H9 (cell line): ENCODE results near the gene APBA2. TPM values are rescaled to one million over a fixed set of nuclear protein-coding genes. Genes with fewer than 3 reads are reported as not detected.

ENCODE experiments used
- DNase-seq: peaks from one replicate; pipeline ENCODE4 v3.0.0-alpha.2; 2017
- H2AFZ ChIP-seq: one replicate; pipeline ENCODE4 v1.6.1; 2013; ENCODE audit warnings: mild to moderate bottlenecking, low read length, control low read depth, moderate library complexity
- H2AK5ac ChIP-seq: 2 replicates; pipeline ENCODE4 v1.6.1; 2013; ENCODE audit warnings: low read length, control low read depth, mixed read lengths; ENCODE audit not compliant: insufficient read length
- H2BK120ac ChIP-seq: one replicate; pipeline ENCODE4 v1.6.1; 2013; ENCODE audit warnings: low read depth, mild to moderate bottlenecking, low read length, control low read depth, inconsistent platforms; ENCODE audit not compliant: poor library complexity, severe bottlenecking
- H2BK12ac ChIP-seq: 2 replicates; pipeline ENCODE4 v1.6.1; 2013; ENCODE audit warnings: low read length, control low read depth, mixed read lengths, low read depth; ENCODE audit not compliant: insufficient read length
- H2BK15ac ChIP-seq: 2 replicates; pipeline ENCODE4 v1.6.1; 2013; ENCODE audit warnings: low read depth, low read length, control low read depth
- H2BK20ac ChIP-seq: one replicate; pipeline ENCODE4 v1.6.1; 2013; ENCODE audit warnings: low read depth, mild to moderate bottlenecking, low read length, control low read depth, inconsistent platforms; ENCODE audit not compliant: poor library complexity, severe bottlenecking
- H2BK5ac ChIP-seq: 2 replicates; pipeline ENCODE4 v1.6.1; 2013; ENCODE audit warnings: low read length, control low read depth, mixed read lengths; ENCODE audit not compliant: insufficient read length
- H3K14ac ChIP-seq: 2 replicates; pipeline ENCODE4 v1.6.1; 2013; ENCODE audit warnings: low read length, control low read depth; ENCODE audit not compliant: insufficient read depth
- H3K18ac ChIP-seq: 2 replicates; pipeline ENCODE4 v1.6.1; 2013; ENCODE audit warnings: low read depth, mild to moderate bottlenecking, mixed read lengths, low read length, control low read depth; ENCODE audit not compliant: insufficient read length
- H3K23ac ChIP-seq: 2 replicates; pipeline ENCODE4 v1.6.1; 2013; ENCODE audit warnings: low read length, control low read depth, mixed read lengths, low read depth; ENCODE audit not compliant: insufficient read length
- H3K23me2 ChIP-seq: 2 replicates; pipeline ENCODE4 v1.6.1; 2013; ENCODE audit warnings: low read depth, mild to moderate bottlenecking, mixed read lengths, low read length, control low read depth; ENCODE audit not compliant: insufficient read length, poor library complexity, severe bottlenecking
- H3K27ac ChIP-seq: 2 replicates; pipeline ENCODE4 v1.5.1; 2013; ENCODE audit warnings: low read length, control low read depth, mixed read lengths, low read depth; ENCODE audit not compliant: insufficient read length
- H3K27me3 ChIP-seq: 2 replicates; pipeline ENCODE4 v1.6.1; 2013; ENCODE audit warnings: low read length, control low read depth, inconsistent platforms; ENCODE audit not compliant: insufficient read depth
- H3K4ac ChIP-seq: 2 replicates; pipeline ENCODE4 v1.6.1; 2013; ENCODE audit warnings: low read depth, mild to moderate bottlenecking, control low read depth, inconsistent platforms, low read length, moderate library complexity
- H3K4me1 ChIP-seq: 2 replicates; pipeline ENCODE4 v1.6.1; 2013; ENCODE audit warnings: low read length, control low read depth, inconsistent platforms; ENCODE audit not compliant: insufficient read depth
- H3K4me2 ChIP-seq: 2 replicates; pipeline ENCODE4 v1.6.1; 2013; ENCODE audit warnings: low read length, control low read depth, mixed read lengths; ENCODE audit not compliant: insufficient read length, insufficient read depth
- H3K56ac ChIP-seq: 2 replicates; pipeline ENCODE4 v1.6.1; 2013; ENCODE audit warnings: low read depth, mild to moderate bottlenecking, mixed read lengths, low read length, control low read depth; ENCODE audit not compliant: insufficient read length
- H3K79me1 ChIP-seq: 2 replicates; pipeline ENCODE4 v1.6.1; 2013; ENCODE audit warnings: low read depth, mild to moderate bottlenecking, moderate library complexity, low read length, control low read depth, inconsistent platforms; ENCODE audit not compliant: insufficient read depth, poor library complexity, severe bottlenecking
- H3K79me2 ChIP-seq: 2 replicates; pipeline ENCODE4 v1.6.1; 2013; ENCODE audit warnings: low read length, control low read depth, inconsistent platforms; ENCODE audit not compliant: insufficient read depth
- H3K9ac ChIP-seq: 2 replicates; pipeline ENCODE4 v1.6.1; 2013; ENCODE audit warnings: low read length, control low read depth, mixed read lengths; ENCODE audit not compliant: insufficient read length; ENCODE audit errors: extremely low read depth
- H3K9me3 ChIP-seq: one replicate; pipeline ENCODE4 v1.6.1; 2013; ENCODE audit warnings: low read depth, low read length, inconsistent platforms; ENCODE audit not compliant: control insufficient read depth
- H3T11ph ChIP-seq: one replicate; pipeline ENCODE4 v1.6.1; 2013; ENCODE audit warnings: mild to moderate bottlenecking, low read length, control low read depth, inconsistent platforms
- H4K20me1 ChIP-seq: one replicate; pipeline ENCODE4 v1.6.1; 2013; ENCODE audit not compliant: control insufficient read depth, insufficient read length, insufficient read depth
- H4K5ac ChIP-seq: 2 replicates; pipeline ENCODE4 v1.6.1; 2013; ENCODE audit warnings: low read depth, mild to moderate bottlenecking, mixed read lengths, low read length, control low read depth; ENCODE audit not compliant: insufficient read length
- H4K8ac ChIP-seq: replicated peaks from 2 replicates; pipeline ENCODE4 v1.6.1; 2013; ENCODE audit warnings: low read length, control low read depth, mixed read lengths, low read depth; ENCODE audit not compliant: insufficient read length
- H4K91ac ChIP-seq: 2 replicates; pipeline ENCODE4 v1.6.1; 2013; ENCODE audit warnings: low read depth, mild to moderate bottlenecking, moderate library complexity, mixed read lengths, low read length, control low read depth; ENCODE audit not compliant: insufficient read length
- H3K27ac Mint-ChIP-seq, 3 experiments: 2 replicates in 2 of 3; 3 replicates in 1 of 3; pipeline ENCODE4 v1.8.0; 2020 to 2021; ENCODE audit warnings: mixed read lengths in 3 of 3, mild to moderate bottlenecking in 1 of 3, moderate library complexity in 1 of 3
- H3K27me3 Mint-ChIP-seq: 2 replicates; pipeline ENCODE4 v1.8.0; 2021; ENCODE audit warnings: low read depth, mild to moderate bottlenecking, moderate library complexity, mixed read lengths
- H3K36me3 Mint-ChIP-seq, 3 experiments: 2 replicates in 2 of 3; 3 replicates in 1 of 3; pipeline ENCODE4 v1.8.0; 2020 to 2021; ENCODE audit warnings: low read depth in 3 of 3, mixed read lengths in 3 of 3; ENCODE audit not compliant: insufficient read depth in 1 of 3
- H3K4me1 Mint-ChIP-seq, 2 experiments: 2 replicates each; pipeline ENCODE4 v1.8.0; 2020; ENCODE audit warnings: mixed read lengths in 2 of 2
- H3K4me3 Mint-ChIP-seq, 2 experiments: 2 replicates in 1 of 2; 3 replicates in 1 of 2; pipeline ENCODE4 v1.8.0; 2020 to 2021; ENCODE audit warnings: mild to moderate bottlenecking in 2 of 2, mixed read lengths in 2 of 2, moderate library complexity in 1 of 2
- H3K9me3 Mint-ChIP-seq, 2 experiments: 2 replicates in 1 of 2; 3 replicates in 1 of 2; pipeline ENCODE4 v1.8.0; 2020; ENCODE audit warnings: mild to moderate bottlenecking in 2 of 2, mixed read lengths in 2 of 2, moderate library complexity in 1 of 2
- WGBS: extraction: QIAGEN DNeasy Blood & Tissue Kit; methylation state at CpG from one replicate; pipeline ENCODE4 v1.1.7; 2013; ENCODE audit warnings: missing lambda C conversion rate, low lambda C conversion rate, mixed read lengths; ENCODE audit not compliant: insufficient read length; ENCODE audit errors: extremely low coverage; 5-methylcytosine and 5-hydroxymethylcytosine counted together
- total RNA-seq: library from RNA; stranded (reverse); gene quantifications from 2 replicates; pipeline ENCODE4 v1.2.1, GENCODE V29; 2021
- TF ChIP-seq, protein P1 (sequence below): fragments of 200-600 bp; sonication (generic); conservative IDR thresholded peaks from 3 replicates; pipeline ENCODE4 v1.8.0; 2021; ENCODE audit warnings: antibody characterized with exemption, mild to moderate bottlenecking

Gene APBA2
- total RNA-seq, 1 experiment from 2014 or later = 14.3 TPM

DNA sequence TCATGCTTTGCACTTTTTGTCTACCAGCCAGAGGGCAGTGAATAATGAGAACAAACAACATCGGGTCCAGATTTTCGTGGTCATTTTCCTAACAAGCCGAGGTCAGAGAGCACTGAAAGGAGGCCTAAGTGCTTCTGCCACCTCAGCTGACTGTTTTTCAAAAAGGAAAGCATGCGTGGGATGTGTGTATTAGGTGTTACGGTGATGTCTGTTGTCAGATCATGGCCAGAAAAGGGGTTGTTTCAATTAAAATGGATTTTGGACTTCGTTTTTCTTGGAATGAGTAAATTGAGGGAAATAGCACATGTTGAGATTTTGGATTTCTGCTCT lies 99.5 kb downstream of the APBA2 start:
- no peak overlapping the region for H3T11ph ChIP-seq
- no peak overlapping the region for H3K4me2 ChIP-seq
- no peak overlapping the region for H4K8ac ChIP-seq
- no peaks in the 10 kb centered on the region for H3K79me2 ChIP-seq
- TF ChIP-seq, protein P1, sequence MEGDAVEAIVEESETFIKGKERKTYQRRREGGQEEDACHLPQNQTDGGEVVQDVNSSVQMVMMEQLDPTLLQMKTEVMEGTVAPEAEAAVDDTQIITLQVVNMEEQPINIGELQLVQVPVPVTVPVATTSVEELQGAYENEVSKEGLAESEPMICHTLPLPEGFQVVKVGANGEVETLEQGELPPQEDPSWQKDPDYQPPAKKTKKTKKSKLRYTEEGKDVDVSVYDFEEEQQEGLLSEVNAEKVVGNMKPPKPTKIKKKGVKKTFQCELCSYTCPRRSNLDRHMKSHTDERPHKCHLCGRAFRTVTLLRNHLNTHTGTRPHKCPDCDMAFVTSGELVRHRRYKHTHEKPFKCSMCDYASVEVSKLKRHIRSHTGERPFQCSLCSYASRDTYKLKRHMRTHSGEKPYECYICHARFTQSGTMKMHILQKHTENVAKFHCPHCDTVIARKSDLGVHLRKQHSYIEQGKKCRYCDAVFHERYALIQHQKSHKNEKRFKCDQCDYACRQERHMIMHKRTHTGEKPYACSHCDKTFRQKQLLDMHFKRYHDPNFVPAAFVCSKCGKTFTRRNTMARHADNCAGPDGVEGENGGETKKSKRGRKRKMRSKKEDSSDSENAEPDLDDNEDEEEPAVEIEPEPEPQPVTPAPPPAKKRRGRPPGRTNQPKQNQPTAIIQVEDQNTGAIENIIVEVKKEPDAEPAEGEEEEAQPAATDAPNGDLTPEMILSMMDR = no peak
- Mint-ChIP-seq H3K27ac (peak overlapping the region in 2 of 3 experiments; percentile 36 to 89; a peak in 2 of 7 replicates), H3K36me3 (no peaks in the 10 kb centered on the region; a peak in 2 of 7 replicates), H3K4me1 (peaks cover 12 to 26% of the 10 kb centered on the region in 2 experiments), H3K27me3 (no peaks in the 10 kb centered on the region), H3K4me3 (no peak overlapping the region), H3K9me3 (no peaks in the 10 kb centered on the region)
- no peak overlapping the region for H2AK5ac ChIP-seq
- no peak overlapping the region for H3K4ac ChIP-seq
- H3K18ac ChIP-seq = no peak overlapping the region
- H2BK15ac ChIP-seq = no peak overlapping the region
- no CpG with 5 or more reads among the region's 6 CpGs for WGBS
- H3K9ac ChIP-seq = no peak overlapping the region
- no peak for DNase-seq
- no peak overlapping the region for H2BK5ac ChIP-seq
- H2BK12ac ChIP-seq = no peak overlapping the region
- H3K23ac ChIP-seq = no peak overlapping the region
- H3K27me3 ChIP-seq = no peaks in the 10 kb centered on the region
- H4K91ac ChIP-seq = no peak overlapping the region
- H3K9me3 ChIP-seq = no peaks in the 10 kb centered on the region
- H3K27ac ChIP-seq = no peak overlapping the region
- H2BK20ac ChIP-seq = no peak overlapping the region
- H2BK120ac ChIP-seq = no peak overlapping the region
- H3K56ac ChIP-seq = no peak overlapping the region
- H3K4me1 ChIP-seq = no peaks in the 10 kb centered on the region
- no peak overlapping the region for H2AFZ ChIP-seq
- no peaks in the 10 kb centered on the region for H3K23me2 ChIP-seq
- H3K14ac ChIP-seq = no peak overlapping the region
- no peaks in the 10 kb centered on the region for H3K79me1 ChIP-seq
- H4K20me1 ChIP-seq = no peaks in the 10 kb centered on the region
- no peak overlapping the region for H4K5ac ChIP-seq
